ENCODE data around the gene SPEM3. TPM values are rescaled to one million over a fixed set of nuclear protein-coding genes. Genes with fewer than 3 reads are reported as not detected.
A peak's percentile ranks its signal among the peaks of the same experiment; 100 is the strongest.

Gene SPEM3
- total and polyA plus RNA-seq, 2 of the 13 experiments (the other 11 are each of a cell fraction or from before 2014, with no cell fraction given): not detected

DNA sequence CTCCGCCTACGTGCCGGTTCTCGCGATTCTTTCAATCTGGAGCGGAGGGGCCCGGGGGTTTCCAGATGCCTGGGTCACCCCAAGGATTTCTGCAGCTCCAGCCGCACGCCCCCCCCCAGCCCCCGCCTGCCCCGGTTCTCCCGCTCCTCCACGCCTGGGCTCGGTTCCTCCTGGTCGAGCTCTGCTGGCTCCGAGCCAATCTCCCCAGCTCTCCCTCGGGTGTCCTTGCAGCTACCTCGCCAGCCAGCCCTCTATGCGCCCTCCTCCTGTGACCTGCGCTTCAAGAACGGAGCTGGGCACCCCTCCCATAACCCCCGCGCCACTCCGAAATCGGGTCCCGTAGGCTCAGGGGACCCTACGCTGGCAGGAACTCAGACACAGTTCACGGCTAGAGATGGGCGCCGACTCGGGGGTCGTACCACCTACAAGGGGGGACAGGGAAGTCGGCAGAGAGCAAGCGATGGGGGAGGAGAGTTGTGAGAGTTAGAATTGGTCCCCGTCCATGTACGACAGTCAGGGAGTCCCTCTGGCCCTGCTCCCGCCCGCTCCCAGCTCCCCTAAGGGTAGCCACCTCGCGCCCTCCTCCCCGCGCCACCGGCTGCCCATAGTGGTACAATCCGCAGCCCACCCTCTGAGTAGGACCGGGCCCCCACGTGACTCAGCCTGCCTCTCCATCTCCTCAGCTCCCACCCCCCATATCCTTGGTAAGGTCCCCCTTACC lies 11.6 kb downstream of the SPEM3 start (continued):
- TF ChIP-seq, protein P1, sequence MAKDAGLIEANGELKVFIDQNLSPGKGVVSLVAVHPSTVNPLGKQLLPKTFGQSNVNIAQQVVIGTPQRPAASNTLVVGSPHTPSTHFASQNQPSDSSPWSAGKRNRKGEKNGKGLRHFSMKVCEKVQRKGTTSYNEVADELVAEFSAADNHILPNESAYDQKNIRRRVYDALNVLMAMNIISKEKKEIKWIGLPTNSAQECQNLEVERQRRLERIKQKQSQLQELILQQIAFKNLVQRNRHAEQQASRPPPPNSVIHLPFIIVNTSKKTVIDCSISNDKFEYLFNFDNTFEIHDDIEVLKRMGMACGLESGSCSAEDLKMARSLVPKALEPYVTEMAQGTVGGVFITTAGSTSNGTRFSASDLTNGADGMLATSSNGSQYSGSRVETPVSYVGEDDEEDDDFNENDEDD (CRISPR knock-in tag; IDR thresholded peaks at IDR 0.05; ENCODE audit: borderline replicate concordance): no peak
- TF ChIP-seq ARHGAP35 (CRISPR knock-in tag; IDR thresholded peaks at IDR 0.05; ENCODE audit: borderline replicate concordance) (no peak; the same call in 1 of the 2 replicates), PRDM10 (CRISPR knock-in tag; IDR thresholded peaks at IDR 0.05; ENCODE audit: low read depth) (peak; percentile 98), ATF4 (CRISPR knock-in tag; IDR thresholded peaks at IDR 0.05) (no peak), BCL6 (CRISPR knock-in tag; IDR thresholded peaks at IDR 0.05) (no peak), ZNF205 (CRISPR knock-in tag; IDR thresholded peaks at IDR 0.05) (0 out of 2 replicates have a peak, but pooled peaks have one; percentile 13), EED (CRISPR knock-in tag; IDR thresholded peaks at IDR 0.05) (0 out of 2 replicates have a peak, but pooled peaks have one; percentile 33), KDM2A (CRISPR knock-in tag; IDR thresholded peaks at IDR 0.05; ENCODE audit: borderline replicate concordance, low read depth) (peak; percentile 66), SIX4 (CRISPR knock-in tag; IDR thresholded peaks at IDR 0.05) (no peak)
- TF ChIP-seq, protein P2, sequence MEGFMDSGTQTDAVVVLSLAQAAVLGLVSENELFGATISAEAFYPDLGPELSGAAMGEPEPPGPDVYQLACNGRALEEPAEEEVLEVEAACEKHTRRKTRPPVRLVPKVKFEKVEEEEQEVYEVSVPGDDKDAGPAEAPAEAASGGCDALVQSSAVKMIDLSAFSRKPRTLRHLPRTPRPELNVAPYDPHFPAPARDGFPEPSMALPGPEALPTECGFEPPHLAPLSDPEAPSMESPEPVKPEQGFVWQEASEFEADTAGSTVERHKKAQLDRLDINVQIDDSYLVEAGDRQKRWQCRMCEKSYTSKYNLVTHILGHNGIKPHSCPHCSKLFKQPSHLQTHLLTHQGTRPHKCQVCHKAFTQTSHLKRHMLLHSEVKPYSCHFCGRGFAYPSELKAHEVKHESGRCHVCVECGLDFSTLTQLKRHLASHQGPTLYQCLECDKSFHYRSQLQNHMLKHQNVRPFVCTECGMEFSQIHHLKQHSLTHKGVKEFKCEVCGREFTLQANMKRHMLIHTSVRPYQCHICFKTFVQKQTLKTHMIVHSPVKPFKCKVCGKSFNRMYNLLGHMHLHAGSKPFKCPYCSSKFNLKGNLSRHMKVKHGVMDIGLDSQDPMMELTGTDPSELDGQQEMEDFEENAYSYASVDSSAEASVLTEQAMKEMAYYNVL (CRISPR knock-in tag; IDR thresholded peaks at IDR 0.05; ENCODE audit: borderline replicate concordance): no peak
- TF ChIP-seq, protein P3, sequence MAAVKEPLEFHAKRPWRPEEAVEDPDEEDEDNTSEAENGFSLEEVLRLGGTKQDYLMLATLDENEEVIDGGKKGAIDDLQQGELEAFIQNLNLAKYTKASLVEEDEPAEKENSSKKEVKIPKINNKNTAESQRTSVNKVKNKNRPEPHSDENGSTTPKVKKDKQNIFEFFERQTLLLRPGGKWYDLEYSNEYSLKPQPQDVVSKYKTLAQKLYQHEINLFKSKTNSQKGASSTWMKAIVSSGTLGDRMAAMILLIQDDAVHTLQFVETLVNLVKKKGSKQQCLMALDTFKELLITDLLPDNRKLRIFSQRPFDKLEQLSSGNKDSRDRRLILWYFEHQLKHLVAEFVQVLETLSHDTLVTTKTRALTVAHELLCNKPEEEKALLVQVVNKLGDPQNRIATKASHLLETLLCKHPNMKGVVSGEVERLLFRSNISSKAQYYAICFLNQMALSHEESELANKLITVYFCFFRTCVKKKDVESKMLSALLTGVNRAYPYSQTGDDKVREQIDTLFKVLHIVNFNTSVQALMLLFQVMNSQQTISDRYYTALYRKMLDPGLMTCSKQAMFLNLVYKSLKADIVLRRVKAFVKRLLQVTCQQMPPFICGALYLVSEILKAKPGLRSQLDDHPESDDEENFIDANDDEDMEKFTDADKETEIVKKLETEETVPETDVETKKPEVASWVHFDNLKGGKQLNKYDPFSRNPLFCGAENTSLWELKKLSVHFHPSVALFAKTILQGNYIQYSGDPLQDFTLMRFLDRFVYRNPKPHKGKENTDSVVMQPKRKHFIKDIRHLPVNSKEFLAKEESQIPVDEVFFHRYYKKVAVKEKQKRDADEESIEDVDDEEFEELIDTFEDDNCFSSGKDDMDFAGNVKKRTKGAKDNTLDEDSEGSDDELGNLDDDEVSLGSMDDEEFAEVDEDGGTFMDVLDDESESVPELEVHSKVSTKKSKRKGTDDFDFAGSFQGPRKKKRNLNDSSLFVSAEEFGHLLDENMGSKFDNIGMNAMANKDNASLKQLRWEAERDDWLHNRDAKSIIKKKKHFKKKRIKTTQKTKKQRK (IDR thresholded peaks at IDR 0.05; ENCODE audit: low read length): no peak

All from HepG2 (cell line).